ENCODE results near the gene MAN2A2. TPM values are rescaled to one million over a fixed set of nuclear protein-coding genes. Genes with fewer than 3 reads are reported as not detected.
"Not testable (repeated sequence)": the region's sequence is repeated elsewhere in the genome, so short reads cannot be mapped to it uniquely, and the experiment has no call there.

MAN2A2 gene
- total RNA-seq, 1 donor from 2014 or later, result 70.0 TPM

DNA sequence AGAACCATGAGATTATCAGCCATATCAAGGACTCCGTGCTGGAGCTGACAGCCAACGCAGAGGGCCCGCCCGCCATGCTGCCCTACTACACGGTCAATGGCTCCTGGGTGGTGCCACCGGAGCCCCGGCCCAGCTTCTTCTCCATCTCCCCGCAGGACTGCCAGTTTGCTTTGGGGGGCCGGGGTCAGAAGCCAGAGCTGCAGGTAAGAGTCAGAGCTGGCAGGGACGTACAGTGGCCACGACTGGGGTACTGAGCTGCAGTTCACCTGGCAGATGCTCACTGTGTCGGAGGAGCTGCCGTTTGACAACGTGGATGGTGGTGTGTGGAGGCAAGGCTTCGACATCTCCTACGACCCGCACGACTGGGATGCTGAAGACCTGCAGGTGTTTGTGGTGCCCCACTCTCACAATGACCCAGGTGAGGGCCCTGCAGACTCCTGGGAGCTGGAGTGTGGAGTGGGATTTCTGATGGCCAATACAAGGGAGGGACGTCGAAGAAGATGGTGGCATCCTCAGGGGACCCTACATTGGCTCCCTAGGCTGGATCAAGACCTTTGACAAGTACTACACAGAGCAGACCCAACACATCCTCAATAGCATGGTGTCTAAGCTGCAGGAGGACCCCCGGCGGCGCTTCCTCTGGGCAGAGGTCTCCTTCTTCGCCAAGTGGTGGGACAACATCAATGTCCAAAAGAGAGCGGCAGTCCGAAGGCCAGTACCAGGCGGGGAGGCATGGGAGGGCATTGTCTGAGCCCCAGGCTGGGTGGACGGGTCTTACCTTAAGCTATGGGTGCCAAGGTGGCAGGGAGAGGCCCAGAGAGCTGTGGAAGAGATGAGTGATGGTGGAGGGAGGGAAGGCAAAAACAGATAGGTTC lies 2.4 kb downstream of the MAN2A2 start:
- no peak for DNase-seq (ENCODE audit: extremely low spot score, unreplicated experiment)
- Mint-ChIP-seq H3K27ac (ENCODE audit: unreplicated experiment) (no peak overlapping the region), H3K9me3 (ENCODE audit: unreplicated experiment) (no peaks in the 10 kb centered on the region), H3K36me3 (ENCODE audit: unreplicated experiment) (peaks cover 13% of the 10 kb centered on the region), H3K4me1 (ENCODE audit: unreplicated experiment) (peaks cover 18% of the 10 kb centered on the region), H3K4me3 (ENCODE audit: unreplicated experiment) (no peak overlapping the region), H3K27me3 (ENCODE audit: unreplicated experiment) (no peaks in the 10 kb centered on the region)
- TF ChIP-seq, protein P1, sequence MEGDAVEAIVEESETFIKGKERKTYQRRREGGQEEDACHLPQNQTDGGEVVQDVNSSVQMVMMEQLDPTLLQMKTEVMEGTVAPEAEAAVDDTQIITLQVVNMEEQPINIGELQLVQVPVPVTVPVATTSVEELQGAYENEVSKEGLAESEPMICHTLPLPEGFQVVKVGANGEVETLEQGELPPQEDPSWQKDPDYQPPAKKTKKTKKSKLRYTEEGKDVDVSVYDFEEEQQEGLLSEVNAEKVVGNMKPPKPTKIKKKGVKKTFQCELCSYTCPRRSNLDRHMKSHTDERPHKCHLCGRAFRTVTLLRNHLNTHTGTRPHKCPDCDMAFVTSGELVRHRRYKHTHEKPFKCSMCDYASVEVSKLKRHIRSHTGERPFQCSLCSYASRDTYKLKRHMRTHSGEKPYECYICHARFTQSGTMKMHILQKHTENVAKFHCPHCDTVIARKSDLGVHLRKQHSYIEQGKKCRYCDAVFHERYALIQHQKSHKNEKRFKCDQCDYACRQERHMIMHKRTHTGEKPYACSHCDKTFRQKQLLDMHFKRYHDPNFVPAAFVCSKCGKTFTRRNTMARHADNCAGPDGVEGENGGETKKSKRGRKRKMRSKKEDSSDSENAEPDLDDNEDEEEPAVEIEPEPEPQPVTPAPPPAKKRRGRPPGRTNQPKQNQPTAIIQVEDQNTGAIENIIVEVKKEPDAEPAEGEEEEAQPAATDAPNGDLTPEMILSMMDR (IDR thresholded peaks at IDR 0.05), result no peak

DNA sequence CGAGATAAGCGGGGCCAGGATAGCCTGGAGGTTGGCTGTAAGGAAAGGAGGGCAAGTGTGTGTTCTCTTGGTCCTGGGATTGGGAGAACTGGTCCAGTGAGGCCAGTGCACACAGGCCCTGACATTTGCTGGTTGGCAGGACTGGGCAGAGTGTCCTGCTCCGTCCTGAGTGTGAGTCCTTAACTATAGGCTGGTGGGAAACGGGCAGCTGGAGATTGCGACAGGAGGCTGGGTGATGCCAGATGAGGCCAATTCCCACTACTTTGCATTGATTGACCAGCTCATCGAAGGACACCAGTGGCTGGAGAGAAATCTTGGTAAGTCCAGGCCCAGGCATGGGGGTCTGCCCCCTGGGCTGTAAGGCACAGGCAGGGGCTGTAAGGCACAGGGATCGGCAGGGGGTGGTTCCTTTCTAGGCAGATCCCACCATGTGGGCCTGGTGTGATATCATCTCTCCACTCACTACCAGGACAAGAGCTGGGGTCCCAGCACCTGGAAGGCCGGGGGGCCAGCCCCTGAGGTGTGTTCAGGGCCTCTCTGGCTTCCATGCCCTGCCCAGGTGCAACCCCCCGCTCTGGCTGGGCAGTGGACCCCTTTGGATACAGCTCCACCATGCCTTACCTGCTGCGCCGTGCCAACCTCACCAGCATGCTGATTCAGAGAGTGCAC lies 3.2 kb downstream of the MAN2A2 start:
- Mint-ChIP-seq H3K27ac (ENCODE audit: unreplicated experiment) (no peak overlapping the region), H3K36me3 (ENCODE audit: unreplicated experiment) (peaks cover 13% of the 10 kb centered on the region), H3K9me3 (ENCODE audit: unreplicated experiment) (no peaks in the 10 kb centered on the region), H3K27me3 (ENCODE audit: unreplicated experiment) (no peaks in the 10 kb centered on the region), H3K4me1 (ENCODE audit: unreplicated experiment) (peaks cover 15% of the 10 kb centered on the region), H3K4me3 (ENCODE audit: unreplicated experiment) (no peak overlapping the region)
- no peak for DNase-seq (ENCODE audit: extremely low spot score, unreplicated experiment)
- TF ChIP-seq, protein P1 (IDR thresholded peaks at IDR 0.05), result no peak

DNA sequence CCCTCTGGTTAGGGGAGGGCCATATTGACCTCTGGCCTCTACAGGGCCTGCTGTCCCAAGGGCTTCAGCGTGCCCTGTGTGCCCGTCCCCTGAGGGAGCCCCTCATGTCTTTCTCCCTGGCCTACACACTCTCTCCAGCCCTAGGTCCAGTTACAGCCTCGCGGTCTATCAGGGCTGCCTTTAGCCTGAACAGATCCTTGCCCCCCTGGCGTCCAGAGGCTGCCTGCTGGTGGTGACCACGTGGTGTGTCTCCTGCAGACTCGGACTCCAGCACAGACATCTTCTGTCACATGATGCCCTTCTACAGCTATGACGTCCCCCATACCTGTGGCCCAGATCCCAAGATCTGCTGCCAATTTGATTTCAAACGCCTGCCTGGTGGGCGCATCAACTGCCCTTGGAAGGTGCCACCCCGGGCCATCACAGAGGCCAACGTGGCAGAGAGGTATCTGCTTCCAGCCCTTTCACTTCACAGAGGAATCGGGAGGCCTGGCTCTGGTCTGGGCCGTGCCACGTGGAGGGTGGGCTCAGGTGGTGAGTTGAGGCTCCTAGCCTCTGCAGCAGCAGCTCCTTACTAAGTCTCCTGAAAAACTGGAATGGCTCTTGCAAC lies 4.1 kb downstream of the MAN2A2 start:
- no peak for DNase-seq (ENCODE audit: extremely low spot score, unreplicated experiment)
- Mint-ChIP-seq H3K27me3 (ENCODE audit: unreplicated experiment) (no peaks in the 10 kb centered on the region), H3K27ac (ENCODE audit: unreplicated experiment) (no peak overlapping the region), H3K4me3 (ENCODE audit: unreplicated experiment) (no peak overlapping the region), H3K36me3 (ENCODE audit: unreplicated experiment) (peaks cover 16% of the 10 kb centered on the region), H3K9me3 (ENCODE audit: unreplicated experiment) (no peaks in the 10 kb centered on the region), H3K4me1 (ENCODE audit: unreplicated experiment) (peaks cover 7% of the 10 kb centered on the region)
- TF ChIP-seq, protein P1 (IDR thresholded peaks at IDR 0.05), result no peak

DNA sequence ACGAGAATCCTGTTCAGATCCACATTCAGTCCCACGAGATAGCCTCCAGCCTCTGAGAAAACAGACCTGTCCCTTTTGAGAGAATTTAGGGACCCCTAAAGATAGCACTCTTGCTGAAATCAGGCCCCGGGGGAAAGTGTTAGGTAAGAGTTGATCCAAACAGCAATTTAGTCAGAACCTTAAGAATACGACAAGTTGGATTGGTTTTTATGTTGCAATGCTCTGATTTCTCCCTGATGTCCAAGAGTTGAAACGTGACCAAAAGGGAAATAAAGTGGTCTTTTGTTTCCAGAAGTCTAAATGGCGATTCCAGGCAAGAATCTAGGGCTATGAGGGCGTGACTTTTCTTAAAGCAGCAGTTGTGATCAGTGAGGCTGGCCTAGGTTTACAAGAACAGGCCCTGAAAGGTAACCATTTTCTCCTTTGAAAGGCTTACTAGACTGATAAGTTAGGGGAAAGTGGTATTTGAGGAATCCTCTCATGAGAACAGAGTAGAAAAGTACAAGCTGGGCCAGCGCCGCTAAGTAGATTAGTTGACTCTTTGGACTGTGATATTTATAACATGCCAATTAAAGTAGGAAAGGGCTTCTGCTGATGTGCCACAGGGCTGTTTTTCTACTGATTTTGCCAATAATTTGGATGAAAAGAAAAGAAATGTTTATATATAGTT lies 4.9 kb downstream of the MAN2A2 start:
- peaks cover 7% of the 10 kb centered on the region for H3K4me1 Mint-ChIP-seq (ENCODE audit: unreplicated experiment)
- H3K27ac Mint-ChIP-seq (ENCODE audit: unreplicated experiment), result no peak overlapping the region
- no peak for DNase-seq (ENCODE audit: extremely low spot score, unreplicated experiment)
- peaks cover 16% of the 10 kb centered on the region for H3K36me3 Mint-ChIP-seq (ENCODE audit: unreplicated experiment)
- no peaks in the 10 kb centered on the region for H3K27me3 Mint-ChIP-seq (ENCODE audit: unreplicated experiment)
- TF ChIP-seq, protein P1 (IDR thresholded peaks at IDR 0.05), result no peak
- H3K9me3 Mint-ChIP-seq (ENCODE audit: unreplicated experiment), result no peaks in the 10 kb centered on the region
- no peak overlapping the region for H3K4me3 Mint-ChIP-seq (ENCODE audit: unreplicated experiment)

DNA sequence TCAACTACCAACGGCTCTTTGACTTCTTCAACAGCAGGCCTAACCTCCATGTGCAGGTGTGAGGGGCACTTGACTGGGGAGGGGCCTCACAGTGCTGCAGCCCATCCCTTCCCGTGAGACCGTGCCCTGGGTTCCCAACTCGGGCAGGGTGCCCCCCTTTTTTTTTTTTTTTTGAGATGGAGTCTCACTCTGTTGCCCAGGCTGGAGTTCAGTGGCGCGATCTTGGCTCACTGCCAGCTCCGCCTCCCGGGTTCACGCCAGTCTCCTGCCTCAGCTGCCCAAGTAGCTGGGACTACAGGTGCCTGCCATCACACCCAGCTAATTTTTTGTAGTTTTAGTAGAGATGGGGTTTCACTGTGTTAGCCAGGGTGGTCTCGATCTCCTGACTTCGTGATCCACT lies 6.3 kb downstream of the MAN2A2 start:
- DNase-seq (ENCODE audit: extremely low spot score, unreplicated experiment); H3K9me3 Mint-ChIP-seq (ENCODE audit: unreplicated experiment); H3K4me3 Mint-ChIP-seq (ENCODE audit: unreplicated experiment); H3K4me1 Mint-ChIP-seq (ENCODE audit: unreplicated experiment); H3K27me3 Mint-ChIP-seq (ENCODE audit: unreplicated experiment); H3K27ac Mint-ChIP-seq (ENCODE audit: unreplicated experiment): not testable (repeated sequence)
- peaks cover 22% of the 10 kb centered on the region for H3K36me3 Mint-ChIP-seq (ENCODE audit: unreplicated experiment)

Data from osteocyte (in vitro differentiated cells).